ENCODE data around the gene TRAPPC10.
"Not testable (repeated sequence)": the region's sequence is repeated elsewhere in the genome, so short reads cannot be mapped to it uniquely, and the experiment has no call there.

The TRAPPC10 gene

GRCh38 chr21:44143996-44144395, 131.9 kb downstream of the TRAPPC10 start:
- DNase-seq (ENCODE audit: low read depth, low spot score); H3K27ac ChIP-seq (ENCODE audit: low read length); H3K9me3 ChIP-seq (ENCODE audit: control insufficient read depth, insufficient read depth, low read length); H3K36me3 ChIP-seq (ENCODE audit: control insufficient read depth, insufficient read depth, low read length); H3K4me1 ChIP-seq (ENCODE audit: control insufficient read depth, insufficient read depth, low read length); H3K4me3 ChIP-seq (ENCODE audit: low read length); H3K27me3 ChIP-seq (ENCODE audit: control insufficient read depth, insufficient read depth, low read length): not testable (repeated sequence)
- no CpG with 5 or more reads among the region's 8 CpGs for WGBS (ENCODE audit: insufficient coverage, insufficient read length)

GRCh38 chr21:44144784-44145602, 132.9 kb downstream of the TRAPPC10 start:
- not testable (repeated sequence) for H3K9me3 ChIP-seq (ENCODE audit: control insufficient read depth, insufficient read depth, low read length); DNase-seq (ENCODE audit: low read depth, low spot score); H3K27me3 ChIP-seq (ENCODE audit: control insufficient read depth, insufficient read depth, low read length); H3K36me3 ChIP-seq (ENCODE audit: control insufficient read depth, insufficient read depth, low read length); H3K4me1 ChIP-seq (ENCODE audit: control insufficient read depth, insufficient read depth, low read length); H3K4me3 ChIP-seq (ENCODE audit: low read length); H3K27ac ChIP-seq (ENCODE audit: low read length)
- WGBS (ENCODE audit: insufficient coverage, insufficient read length): no CpG with 5 or more reads among the region's 22 CpGs

DNA sequence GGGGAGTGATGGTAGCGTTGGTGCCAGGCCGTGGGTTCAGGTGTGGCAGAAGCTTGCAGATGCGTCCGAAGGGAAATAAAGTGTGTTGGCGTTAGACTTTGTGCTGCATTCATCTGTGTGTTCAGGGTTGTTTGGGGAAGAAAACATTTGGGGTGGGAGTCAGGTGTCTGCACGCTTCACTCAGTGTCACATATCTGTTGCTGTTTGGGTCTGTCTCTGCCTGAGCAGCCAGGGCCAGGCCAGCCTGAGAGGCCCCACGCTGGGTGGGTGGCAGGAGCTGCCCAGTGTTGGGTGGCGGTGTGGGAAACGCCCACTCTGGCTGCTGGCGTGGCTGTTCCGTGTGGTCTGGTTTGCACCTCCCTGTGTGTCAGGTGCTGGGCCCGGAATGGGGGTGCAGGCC, 133.5 kb downstream of the TRAPPC10 start:
- no CpG with 5 or more reads among the region's 12 CpGs for WGBS (ENCODE audit: insufficient coverage, insufficient read length)

GRCh38 chr21:44147108-44147507, 135.0 kb downstream of the TRAPPC10 start:
- not testable (repeated sequence) for H3K4me3 ChIP-seq (ENCODE audit: low read length); H3K36me3 ChIP-seq (ENCODE audit: control insufficient read depth, insufficient read depth, low read length); DNase-seq (ENCODE audit: low read depth, low spot score); H3K4me1 ChIP-seq (ENCODE audit: control insufficient read depth, insufficient read depth, low read length); H3K27ac ChIP-seq (ENCODE audit: low read length); H3K9me3 ChIP-seq (ENCODE audit: control insufficient read depth, insufficient read depth, low read length); H3K27me3 ChIP-seq (ENCODE audit: control insufficient read depth, insufficient read depth, low read length)
- no CpG with 5 or more reads among the region's 8 CpGs for WGBS (ENCODE audit: insufficient coverage, insufficient read length)

More for the DNA sequence above, 133.5 kb downstream of the TRAPPC10 start:
- not testable (repeated sequence) for H3K4me1 ChIP-seq (ENCODE audit: control insufficient read depth, insufficient read depth, low read length); H3K4me3 ChIP-seq (ENCODE audit: low read length); H3K27me3 ChIP-seq (ENCODE audit: control insufficient read depth, insufficient read depth, low read length); DNase-seq (ENCODE audit: low read depth, low spot score); H3K9me3 ChIP-seq (ENCODE audit: control insufficient read depth, insufficient read depth, low read length); H3K36me3 ChIP-seq (ENCODE audit: control insufficient read depth, insufficient read depth, low read length); H3K27ac ChIP-seq (ENCODE audit: low read length)

GRCh38 chr21:44150255-44150654, 138.1 kb downstream of the TRAPPC10 start:
- H3K27me3 ChIP-seq (ENCODE audit: control insufficient read depth, insufficient read depth, low read length); H3K4me3 ChIP-seq (ENCODE audit: low read length); H3K9me3 ChIP-seq (ENCODE audit: control insufficient read depth, insufficient read depth, low read length); DNase-seq (ENCODE audit: low read depth, low spot score); H3K4me1 ChIP-seq (ENCODE audit: control insufficient read depth, insufficient read depth, low read length); H3K27ac ChIP-seq (ENCODE audit: low read length); H3K36me3 ChIP-seq (ENCODE audit: control insufficient read depth, insufficient read depth, low read length): not testable (repeated sequence)
- WGBS (ENCODE audit: insufficient coverage, insufficient read length): no CpG with 5 or more reads among the region's 10 CpGs

DNA sequence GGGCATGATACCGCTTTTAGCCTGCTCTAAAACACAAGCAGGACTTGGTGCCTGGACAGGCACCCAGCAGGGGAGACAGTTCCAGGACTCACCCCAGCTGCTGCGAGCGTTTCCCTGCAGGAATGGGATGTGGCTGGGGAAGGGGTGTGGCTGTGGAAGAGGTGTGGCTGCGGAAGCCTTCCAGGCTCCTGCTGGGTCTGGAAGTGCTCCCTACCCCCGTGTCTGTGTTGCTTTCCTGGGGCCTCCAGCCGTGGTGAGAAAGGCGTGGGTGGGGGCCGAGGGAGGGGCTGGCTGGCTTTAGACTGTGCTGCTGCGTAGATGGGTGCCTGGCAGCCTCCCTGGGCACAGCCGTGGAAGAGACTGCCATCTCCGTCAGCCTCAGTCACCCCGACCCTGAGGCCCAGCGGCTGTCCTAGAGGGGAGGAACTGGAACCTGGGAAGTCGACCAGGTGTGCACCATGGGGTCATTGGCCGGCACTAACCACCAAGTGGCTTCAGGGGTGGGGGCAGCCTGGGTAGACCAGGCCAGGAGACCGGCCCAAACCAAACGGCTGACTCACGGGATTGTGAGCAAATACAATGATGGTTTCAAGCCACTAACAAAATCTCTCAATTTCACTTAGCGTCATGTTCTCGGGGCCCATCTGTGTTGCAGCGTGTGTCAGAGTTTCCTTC, 141.2 kb downstream of the TRAPPC10 start:
- not testable (repeated sequence) for H3K4me3 ChIP-seq (ENCODE audit: low read length); H3K36me3 ChIP-seq (ENCODE audit: control insufficient read depth, insufficient read depth, low read length); DNase-seq (ENCODE audit: low read depth, low spot score); H3K4me1 ChIP-seq (ENCODE audit: control insufficient read depth, insufficient read depth, low read length); H3K9me3 ChIP-seq (ENCODE audit: control insufficient read depth, insufficient read depth, low read length); H3K27me3 ChIP-seq (ENCODE audit: control insufficient read depth, insufficient read depth, low read length); H3K27ac ChIP-seq (ENCODE audit: low read length)
- WGBS (ENCODE audit: insufficient coverage, insufficient read length): no CpG with 5 or more reads among the region's 21 CpGs

- not testable (repeated sequence) for H3K27me3 ChIP-seq (ENCODE audit: control insufficient read depth, insufficient read depth, low read length); DNase-seq (ENCODE audit: low read depth, low spot score); H3K9me3 ChIP-seq (ENCODE audit: control insufficient read depth, insufficient read depth, low read length); H3K36me3 ChIP-seq (ENCODE audit: control insufficient read depth, insufficient read depth, low read length); H3K4me3 ChIP-seq (ENCODE audit: low read length); H3K27ac ChIP-seq (ENCODE audit: low read length); H3K4me1 ChIP-seq (ENCODE audit: control insufficient read depth, insufficient read depth, low read length)
- WGBS (ENCODE audit: insufficient coverage, insufficient read length): no CpG with 5 or more reads among the region's 17 CpGs
Measured at GRCh38 chr21:44153889-44154228, 141.8 kb downstream of the TRAPPC10 start.

DNA sequence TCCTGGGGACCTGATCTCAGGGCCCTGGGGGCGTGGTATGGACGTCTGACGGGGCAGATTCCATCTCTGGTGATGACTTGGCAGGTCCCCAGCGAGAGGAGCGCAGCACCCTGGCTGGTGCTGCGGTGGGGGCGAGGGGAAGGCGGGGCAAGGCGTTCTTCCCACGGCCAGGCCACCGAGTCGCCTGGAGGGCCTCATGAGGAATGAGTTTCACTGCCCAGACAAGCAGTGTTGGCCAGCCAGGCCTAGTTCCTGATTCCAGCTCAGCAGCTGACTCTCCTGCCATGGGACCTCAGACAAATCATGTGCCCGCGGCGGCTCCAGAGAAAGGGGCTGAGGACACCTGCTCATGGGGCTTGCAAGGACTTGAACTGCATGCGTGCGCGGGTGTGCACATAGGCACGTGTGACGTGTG, 142.7 kb downstream of the TRAPPC10 start:
- no CpG with 5 or more reads among the region's 20 CpGs for WGBS (ENCODE audit: insufficient coverage, insufficient read length)
- H3K36me3 ChIP-seq (ENCODE audit: control insufficient read depth, insufficient read depth, low read length); H3K4me3 ChIP-seq (ENCODE audit: low read length); H3K4me1 ChIP-seq (ENCODE audit: control insufficient read depth, insufficient read depth, low read length); H3K27ac ChIP-seq (ENCODE audit: low read length); H3K27me3 ChIP-seq (ENCODE audit: control insufficient read depth, insufficient read depth, low read length); DNase-seq (ENCODE audit: low read depth, low spot score); H3K9me3 ChIP-seq (ENCODE audit: control insufficient read depth, insufficient read depth, low read length): not testable (repeated sequence)

GRCh38 chr21:44155231-44155993, 143.3 kb downstream of the TRAPPC10 start:
- not testable (repeated sequence) for H3K9me3 ChIP-seq (ENCODE audit: control insufficient read depth, insufficient read depth, low read length); H3K4me3 ChIP-seq (ENCODE audit: low read length); DNase-seq (ENCODE audit: low read depth, low spot score); H3K36me3 ChIP-seq (ENCODE audit: control insufficient read depth, insufficient read depth, low read length); H3K4me1 ChIP-seq (ENCODE audit: control insufficient read depth, insufficient read depth, low read length); H3K27me3 ChIP-seq (ENCODE audit: control insufficient read depth, insufficient read depth, low read length); H3K27ac ChIP-seq (ENCODE audit: low read length)
- no CpG with 5 or more reads among the region's 38 CpGs for WGBS (ENCODE audit: insufficient coverage, insufficient read length)

- not testable (repeated sequence) for H3K4me3 ChIP-seq (ENCODE audit: low read length); H3K27ac ChIP-seq (ENCODE audit: low read length); DNase-seq (ENCODE audit: low read depth, low spot score); H3K9me3 ChIP-seq (ENCODE audit: control insufficient read depth, insufficient read depth, low read length); H3K27me3 ChIP-seq (ENCODE audit: control insufficient read depth, insufficient read depth, low read length); H3K36me3 ChIP-seq (ENCODE audit: control insufficient read depth, insufficient read depth, low read length); H3K4me1 ChIP-seq (ENCODE audit: control insufficient read depth, insufficient read depth, low read length)
- no CpG with 5 or more reads among the region's 8 CpGs for WGBS (ENCODE audit: insufficient coverage, insufficient read length)
Measured at GRCh38 chr21:44155994-44156380, 143.9 kb downstream of the TRAPPC10 start.

Data from iPS DF 6.9 (cell line).